Right lobe of liver (tissue), 4 donors: Measurements from ENCODE around the gene CDO1.

Experiments used
- CTCF ChIP-seq, 4 donors: fragments of 200-600 bp in 3 of 4; fragments of 450-650 bp in 1 of 4; IDR thresholded peaks; one replicate each; pipeline versions ENCODE4 v1.5.1 to v1.8.0; 2016 to 2022; ENCODE audit warnings: antibody characterized with exemption in 4 of 4, mild to moderate bottlenecking in 2 of 4
- POLR2A ChIP-seq: fragments of 450-650 bp; IDR thresholded peaks from one replicate; pipeline ENCODE4 v1.6.1; 2017; ENCODE audit warnings: antibody characterized with exemption, mild to moderate bottlenecking
- donor health status: DM: no; HTN: no; CAD: no.
- donor health status: DM: no; HTN: no; CAD: no.
- donor health status: DM: no; HTN: yes; CAD: no.

GRCh38 chr5:115767424-115767823 is 49.0 kb downstream of the CDO1 start:
- no peak for TF ChIP-seq CTCF (IDR thresholded peaks at IDR 0.05)
- no peak for TF ChIP-seq POLR2A
